HCT116 (cell line): ENCODE results near the gene CD22. TPM values are rescaled to one million over a fixed set of nuclear protein-coding genes. Genes with fewer than 3 reads are reported as not detected.

Source experiments
- ATAC-seq: fragments of 200-7000 bp; cut with Tn5 transposase; 2 replicates; pipeline ENCODE4 v1.9.1; 2020; ENCODE audit warnings: mild to moderate bottlenecking, moderate library complexity
- BruUV-seq: library from RNA; stranded (reverse); fragments of 400-500 nt; replicated peaks from 2 replicates; lab custom pipeline; 2021; lab: Mats Ljungman, UMichigan
- CTCF ChIA-PET: fragments of 300-600 bp; sonication (Branson Sonifier 250); formaldehyde crosslinking; loops from one replicate; lab custom pipeline; 2021; ENCODE audit warnings: antibody characterized with exemption; lab: Charles Lee
- POLR2A ChIA-PET: fragments of 300-600, 350-600 bp; sonication (Branson Sonifier 250); formaldehyde crosslinking; loops from one replicate; lab custom pipeline; 2021; ENCODE audit warnings: antibody characterized with exemption; lab: Charles Lee
- RAD21 ChIA-PET, 2 experiments: fragments of 300-600 bp; sonication (Branson Sonifier 250); formaldehyde crosslinking; loops; one replicate each; lab custom pipeline; 2023; ENCODE audit warnings: low total read pairs in 2 of 2; ENCODE audit not compliant: uncharacterized antibody in 2 of 2, unreplicated experiment in 2 of 2, low non-redundant PET in 1 of 2; lab: Charles Lee
- DNase-seq: peaks from one replicate; pipeline ENCODE4 v3.0.0-alpha.2; 2010; ENCODE audit warnings: low read depth, low spot score
- H2AFZ ChIP-seq: fragments of 200-600 bp; shearing (Covaris generic), sonication (generic); 2 replicates; pipeline ENCODE4 v1.6.1; 2017; ENCODE audit warnings: low read depth, mixed run types, mixed read lengths, antibody characterized with exemption, low read length; ENCODE audit not compliant: poor library complexity, severe bottlenecking
- H3K27ac ChIP-seq: 2 replicates; pipeline ENCODE4 v1.5.1; 2012; ENCODE audit warnings: low read depth, low read length
- H3K27me3 ChIP-seq: fragments of 200-600 bp; sonication (generic); 2 replicates; pipeline ENCODE4 v1.6.1; 2016; ENCODE audit warnings: mixed run types, low read length, mixed read lengths; ENCODE audit not compliant: insufficient read depth
- H3K36me3 ChIP-seq, 2 experiments: fragments of 200-500 bp in 1 of 2; fragments of 200-600 bp in 1 of 2; sonication (Bioruptor generic) in 1 of 2; sonication (generic) in 1 of 2; 2 replicates each; pipeline versions ENCODE4 v1.5.1 to v1.6.1; 2014 to 2016; ENCODE audit warnings: low read length in 2 of 2, inconsistent platforms in 1 of 2, mixed read lengths in 1 of 2, mixed run types in 1 of 2; ENCODE audit not compliant: insufficient read depth in 2 of 2, control insufficient read depth in 1 of 2
- H3K4me1 ChIP-seq, 2 experiments: fragments of 200-600 bp in 1 of 2; sonication (generic) in 1 of 2; 2 replicates each; pipeline versions ENCODE4 v1.5.1 to v1.6.1; 2012 to 2017; ENCODE audit warnings: low read length in 2 of 2, inconsistent platforms in 1 of 2, mild to moderate bottlenecking in 1 of 2, mixed read lengths in 1 of 2, mixed run types in 1 of 2, moderate library complexity in 1 of 2; ENCODE audit not compliant: insufficient read depth in 2 of 2, control insufficient read depth in 1 of 2
- H3K4me2 ChIP-seq: fragments of 200-600 bp; sonication (generic); 2 replicates; pipeline ENCODE4 v1.6.1; 2017; ENCODE audit warnings: mixed run types, low read length, mixed read lengths
- H3K4me3 ChIP-seq, 2 experiments: fragments of 200-600 bp in 1 of 2; sonication (generic) in 1 of 2; replicated peaks in 1 of 2; 2 replicates each; pipeline ENCODE4 v1.5.1; 2011 to 2016; ENCODE audit warnings: low read length in 2 of 2, control low read depth in 1 of 2, low read depth in 1 of 2, mild to moderate bottlenecking in 1 of 2, mixed read lengths in 1 of 2, mixed run types in 1 of 2
- H3K79me2 ChIP-seq: fragments of 200-600 bp; sonication (generic); 2 replicates; pipeline ENCODE4 v1.6.1; 2017; ENCODE audit warnings: mild to moderate bottlenecking, mixed run types, low read length, moderate library complexity, mixed read lengths; ENCODE audit not compliant: insufficient read depth
- H3K9ac ChIP-seq: fragments of 200-600 bp; sonication (generic); 2 replicates; pipeline ENCODE4 v1.6.1; 2016; ENCODE audit warnings: low read length, mixed read lengths
- H3K9me2 ChIP-seq: fragments of 200-600 bp; sonication (generic), shearing (Covaris generic); 2 replicates; pipeline ENCODE4 v1.6.1; 2017; ENCODE audit warnings: mixed run types, mild to moderate bottlenecking, moderate library complexity; ENCODE audit not compliant: insufficient read depth
- H3K9me3 ChIP-seq, 2 experiments: fragments of 200-500 bp in 1 of 2; fragments of 200-600 bp in 1 of 2; sonication (Bioruptor generic) in 1 of 2; sonication (generic) in 1 of 2; 2 replicates each; pipeline ENCODE4 v1.6.1; 2014 to 2017; ENCODE audit warnings: low read length in 2 of 2, mixed read lengths in 2 of 2, inconsistent platforms in 1 of 2, low read depth in 1 of 2, mild to moderate bottlenecking in 1 of 2, mixed run types in 1 of 2, moderate library complexity in 1 of 2; ENCODE audit not compliant: control insufficient read depth in 1 of 2, insufficient read depth in 1 of 2
- H4K20me1 ChIP-seq: fragments of 200-600 bp; sonication (generic), shearing (Covaris generic); 2 replicates; pipeline ENCODE4 v1.6.1; 2017; ENCODE audit warnings: mixed run types, mild to moderate bottlenecking, moderate library complexity; ENCODE audit not compliant: insufficient read depth
- CBX3 ChIP-seq: IDR thresholded peaks from 2 replicates; pipeline ENCODE4 v1.6.1; 2012; ENCODE audit warnings: low read depth
- EGR1 ChIP-seq: IDR thresholded peaks from 2 replicates; pipeline ENCODE4 v1.6.1; 2012; ENCODE audit warnings: low read depth
- ELF1 ChIP-seq: IDR thresholded peaks from 2 replicates; pipeline ENCODE4 v1.6.1; 2012; ENCODE audit warnings: low read depth, borderline replicate concordance
- FOSL1 ChIP-seq: IDR thresholded peaks from 2 replicates; pipeline ENCODE4 v1.6.1; 2012; ENCODE audit warnings: low read depth
- JUND ChIP-seq: IDR thresholded peaks from 2 replicates; pipeline ENCODE4 v1.6.1; 2012
- RAD21 ChIP-seq: IDR thresholded peaks from 2 replicates; pipeline ENCODE4 v1.6.1; 2012; ENCODE audit warnings: low read depth, mild to moderate bottlenecking
- SIN3A ChIP-seq: IDR thresholded peaks from 2 replicates; pipeline ENCODE4 v1.6.1; 2012; ENCODE audit warnings: low read depth
- SRF ChIP-seq: IDR thresholded peaks from 2 replicates; pipeline ENCODE4 v1.6.1; 2012; ENCODE audit warnings: low read depth
- YY1 ChIP-seq: IDR thresholded peaks from 2 replicates; pipeline ENCODE4 v1.6.1; 2011; ENCODE audit warnings: low read length, low read depth, moderate library complexity, mild to moderate bottlenecking; ENCODE audit not compliant: insufficient replicate concordance; ENCODE audit errors: extremely low read depth
- ZNF274 ChIP-seq: fragments of 200-500 bp; sonication (Bioruptor generic); IDR thresholded peaks from 2 replicates; pipeline ENCODE4 v1.6.1; 2014; ENCODE audit warnings: mild to moderate bottlenecking, low read depth, low read length, inconsistent platforms
- intact Hi-C: fragments of 100-400 bp; cut with micrococcal nuclease; formaldehyde crosslinking; loops from 2 replicates; pipeline ENCODE4 v1.10.0; 2022
- total RNA-seq: library from RNA; stranded (reverse); gene quantifications from one replicate; pipeline ENCODE4 v1.2.1, GENCODE V29; 2021; ENCODE audit not compliant: unreplicated experiment
- TF ChIP-seq, protein P1 (sequence below), 3 experiments: fragments of 200-600 bp in 1 of 3; sonication (generic) in 1 of 3; IDR thresholded peaks in 2 of 3; conservative IDR thresholded peaks in 1 of 3; 2 replicates each; pipeline ENCODE4 v1.5.1; 2012 to 2017; ENCODE audit warnings: low read depth in 2 of 3, low read length in 2 of 3, antibody characterized with exemption in 1 of 3, borderline replicate concordance in 1 of 3, control low read depth in 1 of 3, mild to moderate bottlenecking in 1 of 3, mixed read lengths in 1 of 3, mixed run types in 1 of 3, moderate library complexity in 1 of 3; ENCODE audit not compliant: insufficient read depth in 1 of 3

The CD22 gene
- total RNA-seq, 1 experiment from 2014 or later = 7.0 TPM

- no peaks in the 10 kb centered on the region for H3K9me2 ChIP-seq
- ChIA-PET RAD21 (no interaction called here), CTCF (no interaction called here), POLR2A (no interaction called here)
- intact Hi-C loops = no loop called here
- no TSS peak for BruUV-seq
- no peaks in the 10 kb centered on the region for H3K36me3 ChIP-seq
- H4K20me1 ChIP-seq = no peaks in the 10 kb centered on the region
- no peaks in the 10 kb centered on the region; the same call in 1 of the 2 replicates for H3K27me3 ChIP-seq
- no peak for ATAC-seq
- no peak overlapping the region for H3K27ac ChIP-seq
- no peak overlapping the region for H2AFZ ChIP-seq
- no peak for TF ChIP-seq YY1
- TF ChIP-seq ELF1 = no peak
- no peak for TF ChIP-seq RAD21
- TF ChIP-seq ZNF274 = no peak
- TF ChIP-seq JUND = no peak
- TF ChIP-seq SIN3A = no peak
- TF ChIP-seq CBX3 = no peak
- TF ChIP-seq, protein P1, sequence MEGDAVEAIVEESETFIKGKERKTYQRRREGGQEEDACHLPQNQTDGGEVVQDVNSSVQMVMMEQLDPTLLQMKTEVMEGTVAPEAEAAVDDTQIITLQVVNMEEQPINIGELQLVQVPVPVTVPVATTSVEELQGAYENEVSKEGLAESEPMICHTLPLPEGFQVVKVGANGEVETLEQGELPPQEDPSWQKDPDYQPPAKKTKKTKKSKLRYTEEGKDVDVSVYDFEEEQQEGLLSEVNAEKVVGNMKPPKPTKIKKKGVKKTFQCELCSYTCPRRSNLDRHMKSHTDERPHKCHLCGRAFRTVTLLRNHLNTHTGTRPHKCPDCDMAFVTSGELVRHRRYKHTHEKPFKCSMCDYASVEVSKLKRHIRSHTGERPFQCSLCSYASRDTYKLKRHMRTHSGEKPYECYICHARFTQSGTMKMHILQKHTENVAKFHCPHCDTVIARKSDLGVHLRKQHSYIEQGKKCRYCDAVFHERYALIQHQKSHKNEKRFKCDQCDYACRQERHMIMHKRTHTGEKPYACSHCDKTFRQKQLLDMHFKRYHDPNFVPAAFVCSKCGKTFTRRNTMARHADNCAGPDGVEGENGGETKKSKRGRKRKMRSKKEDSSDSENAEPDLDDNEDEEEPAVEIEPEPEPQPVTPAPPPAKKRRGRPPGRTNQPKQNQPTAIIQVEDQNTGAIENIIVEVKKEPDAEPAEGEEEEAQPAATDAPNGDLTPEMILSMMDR (IDR thresholded peaks at IDR 0.05 in 2 of 3, conservative IDR thresholded peaks at IDR 0.05 in 1 of 3; ENCODE audit: borderline replicate concordance in 1 of 3, insufficient read depth in 1 of 3, low read depth in 2 of 3, low read length in 2 of 3) = no peak
- TF ChIP-seq SRF = no peak
- TF ChIP-seq EGR1 = no peak
- no peak for TF ChIP-seq FOSL1
- no peaks in the 10 kb centered on the region for H3K4me1 ChIP-seq
- H3K79me2 ChIP-seq = no peaks in the 10 kb centered on the region
- DNase-seq = no peak
- no peak overlapping the region for H3K4me3 ChIP-seq
- H3K9me3 ChIP-seq = peaks cover under 1 to 3% of the 10 kb centered on the region in 2 experiments; a peak in 1 of 4 replicates
- no peak overlapping the region for H3K9ac ChIP-seq
- no peak overlapping the region for H3K4me2 ChIP-seq
These were observed 52.3 kb downstream of the CD22 start for GRCh38 chr19:35381318-35381717.
